DND-41 (cell line): ENCODE data around the gene DST.

Source experiments
- EZH2 ChIP-seq: IDR thresholded peaks from 3 replicates; pipeline ENCODE4 v1.6.1; 2012; ENCODE audit warnings: borderline replicate concordance, low read depth, mild to moderate bottlenecking, moderate library complexity, low read length, inconsistent platforms; ENCODE audit not compliant: severe bottlenecking
- TF ChIP-seq, protein P1 (sequence below): IDR thresholded peaks from 2 replicates; pipeline ENCODE4 v1.5.1; 2012; ENCODE audit warnings: borderline replicate concordance, low read length, moderate library complexity, mild to moderate bottlenecking; ENCODE audit not compliant: poor library complexity, severe bottlenecking; ENCODE audit errors: extremely low read depth

DNA sequence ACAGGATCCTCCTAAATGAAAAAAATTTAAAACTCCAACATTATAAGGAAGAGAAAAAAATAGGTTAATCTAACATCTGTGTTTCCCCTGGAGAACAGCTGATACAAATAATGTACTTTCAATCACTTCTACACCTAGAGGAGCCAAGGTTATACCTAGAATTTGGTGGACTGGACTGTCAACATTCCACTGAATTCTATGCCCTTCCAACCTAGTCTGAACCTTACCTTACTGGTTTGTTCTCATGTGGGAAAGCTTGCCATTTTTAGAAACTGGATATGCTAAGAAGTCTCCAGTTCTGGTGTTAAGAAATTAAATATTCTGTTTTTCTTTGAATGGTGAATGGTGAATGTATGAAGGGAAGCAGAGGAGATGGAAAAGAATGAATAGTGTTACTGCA is 162.4 kb downstream of the DST start:
- TF ChIP-seq, protein P1, sequence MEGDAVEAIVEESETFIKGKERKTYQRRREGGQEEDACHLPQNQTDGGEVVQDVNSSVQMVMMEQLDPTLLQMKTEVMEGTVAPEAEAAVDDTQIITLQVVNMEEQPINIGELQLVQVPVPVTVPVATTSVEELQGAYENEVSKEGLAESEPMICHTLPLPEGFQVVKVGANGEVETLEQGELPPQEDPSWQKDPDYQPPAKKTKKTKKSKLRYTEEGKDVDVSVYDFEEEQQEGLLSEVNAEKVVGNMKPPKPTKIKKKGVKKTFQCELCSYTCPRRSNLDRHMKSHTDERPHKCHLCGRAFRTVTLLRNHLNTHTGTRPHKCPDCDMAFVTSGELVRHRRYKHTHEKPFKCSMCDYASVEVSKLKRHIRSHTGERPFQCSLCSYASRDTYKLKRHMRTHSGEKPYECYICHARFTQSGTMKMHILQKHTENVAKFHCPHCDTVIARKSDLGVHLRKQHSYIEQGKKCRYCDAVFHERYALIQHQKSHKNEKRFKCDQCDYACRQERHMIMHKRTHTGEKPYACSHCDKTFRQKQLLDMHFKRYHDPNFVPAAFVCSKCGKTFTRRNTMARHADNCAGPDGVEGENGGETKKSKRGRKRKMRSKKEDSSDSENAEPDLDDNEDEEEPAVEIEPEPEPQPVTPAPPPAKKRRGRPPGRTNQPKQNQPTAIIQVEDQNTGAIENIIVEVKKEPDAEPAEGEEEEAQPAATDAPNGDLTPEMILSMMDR: no peak
- TF ChIP-seq EZH2: no peak
